Activated T-helper 1 cell treated with anti-CD3 and anti-CD28 coated beads, Interleukin-12 subunit alpha, Interleukin-12 subunit beta, Interleukin-2, Interleukin-4 antibody, amounts not matched to agents 30 ng/mL and 10 ng/mL and 1 ng/mL, durations not matched to agents 14 hours and 24 hours and 36 hours (primary cell): ENCODE data around the gene HS1BP3. TPM values are rescaled to one million over a fixed set of nuclear protein-coding genes. Genes with fewer than 3 reads are reported as not detected.

Experiments used
- DNase-seq: peaks from one replicate; pipeline ENCODE4 v3.0.0; 2021; ENCODE audit warnings: low spot score
- H3K27ac Mint-ChIP-seq: one replicate; pipeline ENCODE4 v1.8.0; 2021; ENCODE audit warnings: mild to moderate bottlenecking, mixed read lengths
- H3K27me3 Mint-ChIP-seq: one replicate; pipeline ENCODE4 v1.8.0; 2022; ENCODE audit warnings: mild to moderate bottlenecking, moderate library complexity, mixed read lengths; ENCODE audit not compliant: insufficient read depth
- H3K36me3 Mint-ChIP-seq: one replicate; pipeline ENCODE4 v1.8.0; 2021; ENCODE audit warnings: low read depth, mixed read lengths
- H3K4me1 Mint-ChIP-seq: one replicate; pipeline ENCODE4 v1.8.0; 2021; ENCODE audit warnings: low read depth, mixed read lengths
- H3K4me3 Mint-ChIP-seq: one replicate; pipeline ENCODE4 v1.8.0; 2021; ENCODE audit warnings: mild to moderate bottlenecking, moderate library complexity, mixed read lengths
- H3K9me3 Mint-ChIP-seq: one replicate; pipeline ENCODE4 v1.8.0; 2021; ENCODE audit warnings: mixed read lengths
- intact Hi-C: fragments of 100-400 bp; cut with micrococcal nuclease; formaldehyde crosslinking; loops from one replicate; pipeline ENCODE4 v1.15.1; 2024
- total RNA-seq: library from RNA; stranded (reverse); gene quantifications from 2 replicates; pipeline ENCODE4 v1.2.3, GENCODE V29; 2022

The HS1BP3 gene
- total RNA-seq, 1 donor from 2014 or later: 9.1 TPM

- no peak overlapping the region for H3K4me3 Mint-ChIP-seq
- H3K4me1 Mint-ChIP-seq: no peaks in the 10 kb centered on the region
- no peak overlapping the region for H3K27ac Mint-ChIP-seq
- no peak for DNase-seq
- intact Hi-C loops: no loop called here
- H3K9me3 Mint-ChIP-seq: no peaks in the 10 kb centered on the region
- peaks cover 3% of the 10 kb centered on the region for H3K36me3 Mint-ChIP-seq
- H3K27me3 Mint-ChIP-seq: no peaks in the 10 kb centered on the region
Observed at GRCh38 chr2:20624884-20625485, 25.9 kb downstream of the HS1BP3 start.

GRCh38 chr2:20624156-20624883 is 26.6 kb downstream of the HS1BP3 start:
- Mint-ChIP-seq H3K9me3 (no peaks in the 10 kb centered on the region), H3K4me3 (no peak overlapping the region), H3K36me3 (peaks cover 3% of the 10 kb centered on the region), H3K27me3 (no peaks in the 10 kb centered on the region), H3K4me1 (no peaks in the 10 kb centered on the region), H3K27ac (no peak overlapping the region)
- intact Hi-C loops: no loop called here
- no peak for DNase-seq

- H3K4me1 Mint-ChIP-seq: no peaks in the 10 kb centered on the region
- no peaks in the 10 kb centered on the region for H3K9me3 Mint-ChIP-seq
- H3K36me3 Mint-ChIP-seq: peaks cover 3% of the 10 kb centered on the region
- intact Hi-C loops: no loop called here
- no peaks in the 10 kb centered on the region for H3K27me3 Mint-ChIP-seq
- H3K27ac Mint-ChIP-seq: no peak overlapping the region
- no peak overlapping the region for H3K4me3 Mint-ChIP-seq
- DNase-seq: no peak
Observed at GRCh38 chr2:20623741-20624155, 27.1 kb downstream of the HS1BP3 start.

GRCh38 chr2:20623241-20623640 is 27.7 kb downstream of the HS1BP3 start:
- Mint-ChIP-seq H3K4me3 (no peak overlapping the region), H3K9me3 (no peaks in the 10 kb centered on the region), H3K27ac (no peak overlapping the region), H3K36me3 (peaks cover 3% of the 10 kb centered on the region), H3K4me1 (no peaks in the 10 kb centered on the region), H3K27me3 (no peaks in the 10 kb centered on the region)
- intact Hi-C loops: no loop called here
- no peak for DNase-seq

- intact Hi-C loops: no loop called here
- Mint-ChIP-seq H3K36me3 (peaks cover 3% of the 10 kb centered on the region), H3K4me3 (no peak overlapping the region), H3K9me3 (no peaks in the 10 kb centered on the region), H3K4me1 (no peaks in the 10 kb centered on the region), H3K27me3 (no peaks in the 10 kb centered on the region), H3K27ac (no peak overlapping the region)
- DNase-seq: no peak
Observed at GRCh38 chr2:20622731-20623130, 28.2 kb downstream of the HS1BP3 start.

GRCh38 chr2:20622296-20622686 is 28.6 kb downstream of the HS1BP3 start:
- intact Hi-C loops: no loop called here
- no peak for DNase-seq

GRCh38 chr2:20621366-20622295 is 29.3 kb downstream of the HS1BP3 start:
- no peaks in the 10 kb centered on the region for H3K9me3 Mint-ChIP-seq
- H3K27ac Mint-ChIP-seq: no peak overlapping the region
- H3K4me3 Mint-ChIP-seq: no peak overlapping the region
- no peak for DNase-seq
- peaks cover 3% of the 10 kb centered on the region for H3K36me3 Mint-ChIP-seq
- intact Hi-C loops: no loop called here
- no peaks in the 10 kb centered on the region for H3K4me1 Mint-ChIP-seq
- no peaks in the 10 kb centered on the region for H3K27me3 Mint-ChIP-seq

More at GRCh38 chr2:20622296-20622686, 28.6 kb downstream of the HS1BP3 start:
- H3K27me3 Mint-ChIP-seq: no peaks in the 10 kb centered on the region
- H3K36me3 Mint-ChIP-seq: peaks cover 3% of the 10 kb centered on the region
- no peak overlapping the region for H3K4me3 Mint-ChIP-seq
- H3K4me1 Mint-ChIP-seq: no peaks in the 10 kb centered on the region
- H3K9me3 Mint-ChIP-seq: no peaks in the 10 kb centered on the region
- no peak overlapping the region for H3K27ac Mint-ChIP-seq

- Mint-ChIP-seq H3K36me3 (peaks cover 3% of the 10 kb centered on the region), H3K9me3 (no peaks in the 10 kb centered on the region), H3K27me3 (no peaks in the 10 kb centered on the region), H3K4me3 (no peak overlapping the region), H3K4me1 (no peaks in the 10 kb centered on the region), H3K27ac (no peak overlapping the region)
- intact Hi-C loops: no loop called here
- DNase-seq: no peak
Observed at GRCh38 chr2:20620696-20621365, 30.1 kb downstream of the HS1BP3 start.

GRCh38 chr2:20620271-20620681 is 30.6 kb downstream of the HS1BP3 start:
- peaks cover 3% of the 10 kb centered on the region for H3K36me3 Mint-ChIP-seq
- H3K27me3 Mint-ChIP-seq: no peaks in the 10 kb centered on the region
- H3K4me1 Mint-ChIP-seq: no peaks in the 10 kb centered on the region
- no peak for DNase-seq
- intact Hi-C loops: no loop called here
- no peaks in the 10 kb centered on the region for H3K9me3 Mint-ChIP-seq
- H3K4me3 Mint-ChIP-seq: no peak overlapping the region
- H3K27ac Mint-ChIP-seq: no peak overlapping the region

GRCh38 chr2:20619624-20620024 is 31.3 kb downstream of the HS1BP3 start:
- Mint-ChIP-seq H3K27me3 (no peaks in the 10 kb centered on the region), H3K4me3 (no peak overlapping the region), H3K9me3 (no peaks in the 10 kb centered on the region), H3K27ac (no peak overlapping the region), H3K4me1 (no peaks in the 10 kb centered on the region), H3K36me3 (peaks cover 3% of the 10 kb centered on the region)
- intact Hi-C loops: no loop called here
- DNase-seq: no peak

- H3K36me3 Mint-ChIP-seq: peaks cover 3% of the 10 kb centered on the region
- H3K27me3 Mint-ChIP-seq: no peaks in the 10 kb centered on the region
- intact Hi-C loops: no loop called here
- no peaks in the 10 kb centered on the region for H3K4me1 Mint-ChIP-seq
- H3K27ac Mint-ChIP-seq: no peak overlapping the region
- no peaks in the 10 kb centered on the region for H3K9me3 Mint-ChIP-seq
- DNase-seq: no peak
- H3K4me3 Mint-ChIP-seq: no peak overlapping the region
Observed at GRCh38 chr2:20618886-20619521, 31.9 kb downstream of the HS1BP3 start.

GRCh38 chr2:20618468-20618885 is 32.4 kb downstream of the HS1BP3 start:
- no peak overlapping the region for H3K27ac Mint-ChIP-seq
- intact Hi-C loops: no loop called here
- H3K27me3 Mint-ChIP-seq: no peaks in the 10 kb centered on the region
- H3K4me1 Mint-ChIP-seq: no peaks in the 10 kb centered on the region
- no peaks in the 10 kb centered on the region for H3K9me3 Mint-ChIP-seq
- no peak overlapping the region for H3K4me3 Mint-ChIP-seq
- no peak for DNase-seq
- peaks cover 3% of the 10 kb centered on the region for H3K36me3 Mint-ChIP-seq
